Liver (tissue), 3 donors: ENCODE results near the gene TMEM220.

ENCODE experiments used
- EGR1 ChIP-seq, 2 donors: IDR thresholded peaks; 2 replicates each; pipeline ENCODE4 v1.6.1; 2016 to 2018; ENCODE audit warnings: antibody characterized with exemption in 2 of 2, low read depth in 2 of 2
- FOXA1 ChIP-seq: IDR thresholded peaks from 2 replicates; pipeline ENCODE4 v1.6.1; 2016; ENCODE audit warnings: antibody characterized with exemption
- GABPA ChIP-seq, 2 donors: IDR thresholded peaks in 1 of 2; conservative IDR thresholded peaks in 1 of 2; 2 replicates each; pipeline ENCODE4 v1.6.1; 2016; ENCODE audit warnings: antibody characterized with exemption in 2 of 2, mild to moderate bottlenecking in 1 of 2, moderate library complexity in 1 of 2
- JUND ChIP-seq, 2 donors: IDR thresholded peaks; 2 replicates each; pipeline ENCODE4 v1.6.1; 2016; ENCODE audit warnings: antibody characterized with exemption in 2 of 2
- RAD21 ChIP-seq, 2 donors: IDR thresholded peaks; 2 replicates each; pipeline ENCODE4 v1.6.1; 2016; ENCODE audit warnings: antibody characterized with exemption in 2 of 2, mild to moderate bottlenecking in 2 of 2
- RXRA ChIP-seq, 2 donors: IDR thresholded peaks; 2 replicates each; pipeline ENCODE4 v1.6.1; 2017 to 2018; ENCODE audit warnings: antibody characterized with exemption in 2 of 2, mild to moderate bottlenecking in 1 of 2
- TAF1 ChIP-seq: conservative IDR thresholded peaks from 2 replicates; pipeline ENCODE4 v1.6.1; 2016; ENCODE audit warnings: antibody characterized with exemption, mild to moderate bottlenecking
- YY1 ChIP-seq: IDR thresholded peaks from 2 replicates; pipeline ENCODE4 v1.6.1; 2016; ENCODE audit warnings: antibody characterized with exemption, mild to moderate bottlenecking
- TF ChIP-seq, protein P1 (sequence below): fragments of 150-350 bp; IDR thresholded peaks from 2 replicates; pipeline ENCODE4 v1.5.1; 2017; ENCODE audit warnings: improper control_type of control experiment, low read depth, low read length; ENCODE audit not compliant: missing input control
- TF ChIP-seq, protein P2 (sequence below): IDR thresholded peaks from 2 replicates; pipeline ENCODE4 v1.6.1; 2016; ENCODE audit warnings: antibody characterized with exemption, mild to moderate bottlenecking
- TF ChIP-seq, protein P3 (sequence below): IDR thresholded peaks from 2 replicates; pipeline ENCODE4 v1.6.1; 2016; ENCODE audit warnings: antibody characterized with exemption
- TF ChIP-seq, protein P4 (sequence below): IDR thresholded peaks from 2 replicates; pipeline ENCODE4 v1.6.1; 2016; ENCODE audit warnings: antibody characterized with exemption
- TF ChIP-seq, protein P5 (sequence below): IDR thresholded peaks from 2 replicates; pipeline ENCODE4 v1.6.1; 2016; ENCODE audit warnings: antibody characterized with exemption
- donor health status: healthy.
- donor health status: healthy.

DNA sequence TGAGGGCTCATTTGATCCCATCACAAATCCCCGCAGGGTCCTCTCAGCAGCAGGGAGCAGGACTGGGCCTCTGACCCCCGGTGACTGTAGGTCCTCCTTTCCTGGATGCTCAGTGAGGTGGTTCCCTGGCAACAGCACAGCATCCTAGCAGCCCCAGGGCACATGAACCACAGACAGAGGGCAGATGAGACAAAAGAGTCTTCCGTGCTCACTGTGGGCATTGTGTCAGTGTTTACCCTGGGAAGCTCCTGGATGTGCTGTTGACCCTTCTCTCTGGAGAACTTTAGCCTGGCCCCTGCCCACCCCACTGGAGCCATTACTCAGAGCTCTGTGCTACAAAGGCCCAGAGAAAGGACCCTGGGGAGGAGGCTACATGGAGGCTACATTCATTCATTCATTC, 21.7 kb upstream of the TMEM220 start:
- TF ChIP-seq, protein P1, sequence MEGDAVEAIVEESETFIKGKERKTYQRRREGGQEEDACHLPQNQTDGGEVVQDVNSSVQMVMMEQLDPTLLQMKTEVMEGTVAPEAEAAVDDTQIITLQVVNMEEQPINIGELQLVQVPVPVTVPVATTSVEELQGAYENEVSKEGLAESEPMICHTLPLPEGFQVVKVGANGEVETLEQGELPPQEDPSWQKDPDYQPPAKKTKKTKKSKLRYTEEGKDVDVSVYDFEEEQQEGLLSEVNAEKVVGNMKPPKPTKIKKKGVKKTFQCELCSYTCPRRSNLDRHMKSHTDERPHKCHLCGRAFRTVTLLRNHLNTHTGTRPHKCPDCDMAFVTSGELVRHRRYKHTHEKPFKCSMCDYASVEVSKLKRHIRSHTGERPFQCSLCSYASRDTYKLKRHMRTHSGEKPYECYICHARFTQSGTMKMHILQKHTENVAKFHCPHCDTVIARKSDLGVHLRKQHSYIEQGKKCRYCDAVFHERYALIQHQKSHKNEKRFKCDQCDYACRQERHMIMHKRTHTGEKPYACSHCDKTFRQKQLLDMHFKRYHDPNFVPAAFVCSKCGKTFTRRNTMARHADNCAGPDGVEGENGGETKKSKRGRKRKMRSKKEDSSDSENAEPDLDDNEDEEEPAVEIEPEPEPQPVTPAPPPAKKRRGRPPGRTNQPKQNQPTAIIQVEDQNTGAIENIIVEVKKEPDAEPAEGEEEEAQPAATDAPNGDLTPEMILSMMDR: no peak
- TF ChIP-seq, protein P2, sequence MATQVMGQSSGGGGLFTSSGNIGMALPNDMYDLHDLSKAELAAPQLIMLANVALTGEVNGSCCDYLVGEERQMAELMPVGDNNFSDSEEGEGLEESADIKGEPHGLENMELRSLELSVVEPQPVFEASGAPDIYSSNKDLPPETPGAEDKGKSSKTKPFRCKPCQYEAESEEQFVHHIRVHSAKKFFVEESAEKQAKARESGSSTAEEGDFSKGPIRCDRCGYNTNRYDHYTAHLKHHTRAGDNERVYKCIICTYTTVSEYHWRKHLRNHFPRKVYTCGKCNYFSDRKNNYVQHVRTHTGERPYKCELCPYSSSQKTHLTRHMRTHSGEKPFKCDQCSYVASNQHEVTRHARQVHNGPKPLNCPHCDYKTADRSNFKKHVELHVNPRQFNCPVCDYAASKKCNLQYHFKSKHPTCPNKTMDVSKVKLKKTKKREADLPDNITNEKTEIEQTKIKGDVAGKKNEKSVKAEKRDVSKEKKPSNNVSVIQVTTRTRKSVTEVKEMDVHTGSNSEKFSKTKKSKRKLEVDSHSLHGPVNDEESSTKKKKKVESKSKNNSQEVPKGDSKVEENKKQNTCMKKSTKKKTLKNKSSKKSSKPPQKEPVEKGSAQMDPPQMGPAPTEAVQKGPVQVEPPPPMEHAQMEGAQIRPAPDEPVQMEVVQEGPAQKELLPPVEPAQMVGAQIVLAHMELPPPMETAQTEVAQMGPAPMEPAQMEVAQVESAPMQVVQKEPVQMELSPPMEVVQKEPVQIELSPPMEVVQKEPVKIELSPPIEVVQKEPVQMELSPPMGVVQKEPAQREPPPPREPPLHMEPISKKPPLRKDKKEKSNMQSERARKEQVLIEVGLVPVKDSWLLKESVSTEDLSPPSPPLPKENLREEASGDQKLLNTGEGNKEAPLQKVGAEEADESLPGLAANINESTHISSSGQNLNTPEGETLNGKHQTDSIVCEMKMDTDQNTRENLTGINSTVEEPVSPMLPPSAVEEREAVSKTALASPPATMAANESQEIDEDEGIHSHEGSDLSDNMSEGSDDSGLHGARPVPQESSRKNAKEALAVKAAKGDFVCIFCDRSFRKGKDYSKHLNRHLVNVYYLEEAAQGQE: no peak
- TF ChIP-seq TAF1 (no peak), GABPA (IDR thresholded peaks at IDR 0.05 in 1 of 2, conservative IDR thresholded peaks at IDR 0.05 in 1 of 2) (no peak), JUND (IDR thresholded peaks at IDR 0.05) (no peak), YY1 (no peak), RAD21 (IDR thresholded peaks at IDR 0.05) (no peak), FOXA1 (no peak), EGR1 (IDR thresholded peaks at IDR 0.05; ENCODE audit: low read depth in 2 of 2) (no peak), RXRA (IDR thresholded peaks at IDR 0.05) (no peak)
- TF ChIP-seq, protein P3, sequence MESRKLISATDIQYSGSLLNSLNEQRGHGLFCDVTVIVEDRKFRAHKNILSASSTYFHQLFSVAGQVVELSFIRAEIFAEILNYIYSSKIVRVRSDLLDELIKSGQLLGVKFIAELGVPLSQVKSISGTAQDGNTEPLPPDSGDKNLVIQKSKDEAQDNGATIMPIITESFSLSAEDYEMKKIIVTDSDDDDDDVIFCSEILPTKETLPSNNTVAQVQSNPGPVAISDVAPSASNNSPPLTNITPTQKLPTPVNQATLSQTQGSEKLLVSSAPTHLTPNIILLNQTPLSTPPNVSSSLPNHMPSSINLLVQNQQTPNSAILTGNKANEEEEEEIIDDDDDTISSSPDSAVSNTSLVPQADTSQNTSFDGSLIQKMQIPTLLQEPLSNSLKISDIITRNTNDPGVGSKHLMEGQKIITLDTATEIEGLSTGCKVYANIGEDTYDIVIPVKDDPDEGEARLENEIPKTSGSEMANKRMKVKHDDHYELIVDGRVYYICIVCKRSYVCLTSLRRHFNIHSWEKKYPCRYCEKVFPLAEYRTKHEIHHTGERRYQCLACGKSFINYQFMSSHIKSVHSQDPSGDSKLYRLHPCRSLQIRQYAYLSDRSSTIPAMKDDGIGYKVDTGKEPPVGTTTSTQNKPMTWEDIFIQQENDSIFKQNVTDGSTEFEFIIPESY: no peak
- TF ChIP-seq, protein P4, sequence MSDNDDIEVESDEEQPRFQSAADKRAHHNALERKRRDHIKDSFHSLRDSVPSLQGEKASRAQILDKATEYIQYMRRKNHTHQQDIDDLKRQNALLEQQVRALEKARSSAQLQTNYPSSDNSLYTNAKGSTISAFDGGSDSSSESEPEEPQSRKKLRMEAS: no peak
- TF ChIP-seq, protein P5, sequence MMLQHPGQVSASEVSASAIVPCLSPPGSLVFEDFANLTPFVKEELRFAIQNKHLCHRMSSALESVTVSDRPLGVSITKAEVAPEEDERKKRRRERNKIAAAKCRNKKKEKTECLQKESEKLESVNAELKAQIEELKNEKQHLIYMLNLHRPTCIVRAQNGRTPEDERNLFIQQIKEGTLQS: no peak
